ENCODE measurements around the gene TGFA. TPM values are rescaled to one million over a fixed set of nuclear protein-coding genes. Genes with fewer than 3 reads are reported as not detected.

TGFA gene
- total RNA-seq, 2 experiments from 2014 or later, result not detected

DNA sequence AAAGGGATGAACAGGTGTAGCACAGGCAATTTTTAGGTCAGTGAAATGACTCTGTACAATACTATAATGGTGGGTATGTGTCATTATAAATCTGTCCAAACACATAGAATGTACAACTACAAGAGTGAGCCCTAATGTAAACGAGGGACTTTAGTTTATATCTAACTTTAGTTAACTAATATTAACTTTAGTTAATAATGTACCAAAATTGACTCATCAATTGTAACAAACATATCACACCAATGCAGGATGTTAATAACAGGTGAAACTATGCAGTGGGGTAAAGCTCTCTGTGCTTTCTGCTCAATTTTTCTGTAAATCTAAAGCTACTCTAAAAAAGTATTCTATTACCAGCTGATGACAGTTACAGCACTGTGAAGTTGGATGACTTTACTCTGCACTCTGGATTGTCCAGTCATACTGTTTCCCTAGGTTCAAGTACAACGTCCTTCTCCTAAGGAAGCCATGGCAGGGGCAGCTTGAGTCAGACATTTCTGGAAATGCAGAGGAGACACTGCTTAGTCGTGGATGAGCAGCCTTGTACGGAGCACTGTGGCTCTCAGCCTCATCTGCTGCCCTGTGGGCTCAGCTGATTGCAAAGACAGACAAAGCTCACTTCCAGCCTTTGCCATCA, 26.1 kb downstream of the TGFA start:
- H3K27ac Mint-ChIP-seq, result no peak overlapping the region
- peaks cover 6% of the 10 kb centered on the region for H3K27me3 Mint-ChIP-seq
- CTCF ChIA-PET, result interaction anchor here (1.0 kb wide), 1 partner anchor 20 kb away, joined by 3 read pairs; no protein-coding TSS in a partner anchor
- H3K4me3 Mint-ChIP-seq, result no peak overlapping the region
- no peaks in the 10 kb centered on the region for H3K9me3 Mint-ChIP-seq (ENCODE audit: low read depth)
- DNase-seq, result no peak
- no peaks in the 10 kb centered on the region for H3K36me3 Mint-ChIP-seq
- ATAC-seq, result no peak
- peaks cover 15% of the 10 kb centered on the region for H3K4me1 Mint-ChIP-seq

DNA sequence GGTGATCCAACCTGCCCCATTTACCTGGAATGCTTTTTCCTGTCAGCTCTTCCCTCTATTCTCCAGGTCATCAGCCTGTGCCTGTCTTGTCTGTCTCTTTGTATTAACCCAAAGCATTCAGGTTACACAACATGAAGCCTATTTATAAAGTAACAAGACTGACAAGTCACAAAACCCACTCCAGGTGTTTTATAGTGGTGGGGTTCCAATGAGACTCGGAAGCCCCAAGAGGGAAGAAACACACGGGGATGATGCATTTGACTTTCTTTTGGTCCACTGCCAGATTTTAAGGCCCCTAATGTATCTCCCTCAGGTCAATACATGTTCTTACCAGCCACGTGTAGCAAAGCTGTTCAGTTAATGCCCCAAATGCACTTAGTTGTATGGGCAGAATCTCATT, 27.5 kb downstream of the TGFA start:
- ATAC-seq (no peak), DNase-seq (no peak)
- H3K4me1 Mint-ChIP-seq, result peaks cover 13% of the 10 kb centered on the region
- H3K9me3 Mint-ChIP-seq (ENCODE audit: low read depth), result no peaks in the 10 kb centered on the region
- no peak overlapping the region for H3K27ac Mint-ChIP-seq
- peaks cover 6% of the 10 kb centered on the region for H3K27me3 Mint-ChIP-seq
- H3K4me3 Mint-ChIP-seq, result no peak overlapping the region
- no peaks in the 10 kb centered on the region for H3K36me3 Mint-ChIP-seq
- CTCF ChIA-PET, result no interaction called here

DNA sequence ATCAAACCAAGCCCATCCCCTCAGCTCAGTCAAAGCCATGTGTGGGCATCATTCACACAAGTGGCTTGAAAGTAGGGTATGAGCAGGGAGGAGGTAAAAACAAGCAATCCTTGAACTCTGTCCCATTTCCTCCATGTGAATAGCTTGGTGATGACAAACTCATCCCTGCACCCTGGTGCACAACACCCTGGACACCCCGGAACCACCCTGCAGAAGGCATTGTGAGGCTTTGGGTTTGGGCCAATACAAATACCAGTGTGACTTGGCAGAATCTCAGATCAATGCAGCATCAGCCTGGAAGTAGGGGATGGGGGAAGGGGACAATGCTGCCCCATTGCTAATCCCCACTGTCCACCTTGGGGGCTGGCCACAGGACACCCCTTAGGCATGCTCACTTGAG, 28.6 kb downstream of the TGFA start:
- H3K27ac Mint-ChIP-seq, result no peak overlapping the region
- H3K27me3 Mint-ChIP-seq, result peaks cover 6% of the 10 kb centered on the region
- CTCF ChIA-PET, result interaction anchor here (1.2 to 1.4 kb wide), 2 partner anchors 8 to 11 kb away, joined by 3 read pairs; no protein-coding TSS in a partner anchor
- H3K36me3 Mint-ChIP-seq, result no peaks in the 10 kb centered on the region
- peaks cover 13% of the 10 kb centered on the region for H3K4me1 Mint-ChIP-seq
- DNase-seq (no peak), ATAC-seq (no peak)
- no peaks in the 10 kb centered on the region for H3K9me3 Mint-ChIP-seq (ENCODE audit: low read depth)
- H3K4me3 Mint-ChIP-seq, result no peak overlapping the region

DNA sequence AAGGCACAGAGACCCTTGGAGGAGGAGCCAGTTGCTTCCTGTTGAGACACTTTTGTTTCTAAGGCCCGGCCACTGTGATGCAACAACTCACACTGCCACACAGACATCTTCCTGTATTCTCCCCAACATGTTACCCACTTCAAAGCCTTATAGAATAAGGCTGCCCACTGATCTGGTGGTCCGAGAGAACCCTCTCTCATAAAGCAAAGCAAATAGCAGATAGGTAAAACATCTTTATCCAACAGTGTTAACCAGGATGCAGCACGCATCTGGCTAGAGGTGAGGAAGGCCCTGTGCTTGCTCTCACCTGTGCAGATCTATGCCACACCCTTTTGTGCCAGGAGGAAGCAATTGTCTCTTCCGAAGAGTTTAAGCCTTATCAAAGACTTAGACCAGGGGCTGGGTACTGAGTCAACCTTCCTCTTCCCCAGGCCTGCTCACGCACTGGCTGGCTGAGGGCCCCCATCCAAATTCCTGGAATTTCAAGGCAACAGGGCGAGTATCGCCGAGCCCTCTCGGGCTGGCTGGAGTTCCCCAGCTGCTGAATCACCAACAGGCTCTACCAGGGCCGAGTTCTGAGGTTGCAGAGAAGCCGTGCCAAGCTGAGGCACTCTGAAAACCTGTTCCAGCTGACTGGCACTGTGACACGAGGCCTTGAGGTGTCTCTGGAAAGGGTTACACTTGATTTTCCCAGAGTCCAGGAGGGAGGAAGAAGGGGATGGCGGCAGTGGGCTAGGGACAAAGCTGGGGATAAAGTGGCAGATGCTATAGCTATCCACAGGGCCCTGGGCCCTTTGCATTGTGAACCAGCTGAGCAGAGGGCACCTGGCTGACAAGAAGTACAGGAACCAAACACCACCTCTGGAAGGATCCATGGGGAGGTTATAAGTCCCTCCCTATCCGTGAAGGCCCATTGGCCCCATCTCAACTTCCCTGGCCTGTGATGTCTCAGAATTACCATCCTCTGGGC, 29.3 kb downstream of the TGFA start:
- CTCF ChIA-PET, result interaction anchor here (1.2 to 1.4 kb wide), 2 partner anchors 9 to 10 kb away, joined by 3 read pairs; no protein-coding TSS in a partner anchor
- H3K27me3 Mint-ChIP-seq, result peaks cover 4% of the 10 kb centered on the region
- H3K4me1 Mint-ChIP-seq, result peaks cover 13% of the 10 kb centered on the region
- peak; percentile 46 for DNase-seq
- peak; percentile 60 for ATAC-seq
- H3K36me3 Mint-ChIP-seq, result no peaks in the 10 kb centered on the region
- peak overlapping the region; percentile 30 for H3K27ac Mint-ChIP-seq
- no peaks in the 10 kb centered on the region for H3K9me3 Mint-ChIP-seq (ENCODE audit: low read depth)
- no peak overlapping the region for H3K4me3 Mint-ChIP-seq

DNA sequence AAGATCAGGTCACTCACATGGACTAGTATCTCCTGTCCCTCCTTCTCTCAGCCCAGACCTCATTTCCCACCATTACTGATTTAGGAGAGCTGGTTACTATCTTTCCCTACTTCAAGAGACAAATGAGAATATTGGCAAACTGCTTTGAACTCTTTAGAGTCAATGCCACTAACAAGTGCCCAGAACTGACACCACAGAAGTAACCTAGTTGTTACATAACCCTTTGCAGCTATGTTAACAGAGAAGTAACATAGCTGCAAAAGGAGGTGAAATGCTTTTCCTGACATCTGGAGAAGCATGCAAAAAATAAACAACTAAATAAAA, 30.0 kb downstream of the TGFA start:
- Mint-ChIP-seq H3K4me1 (peaks cover 13% of the 10 kb centered on the region), H3K27ac (peak overlapping the region; percentile 52), H3K4me3 (no peak overlapping the region), H3K27me3 (peaks cover 3% of the 10 kb centered on the region), H3K36me3 (no peaks in the 10 kb centered on the region), H3K9me3 (ENCODE audit: low read depth) (no peaks in the 10 kb centered on the region)
- CTCF ChIA-PET, result no interaction called here
- ATAC-seq, result no peak
- no peak for DNase-seq

DNA sequence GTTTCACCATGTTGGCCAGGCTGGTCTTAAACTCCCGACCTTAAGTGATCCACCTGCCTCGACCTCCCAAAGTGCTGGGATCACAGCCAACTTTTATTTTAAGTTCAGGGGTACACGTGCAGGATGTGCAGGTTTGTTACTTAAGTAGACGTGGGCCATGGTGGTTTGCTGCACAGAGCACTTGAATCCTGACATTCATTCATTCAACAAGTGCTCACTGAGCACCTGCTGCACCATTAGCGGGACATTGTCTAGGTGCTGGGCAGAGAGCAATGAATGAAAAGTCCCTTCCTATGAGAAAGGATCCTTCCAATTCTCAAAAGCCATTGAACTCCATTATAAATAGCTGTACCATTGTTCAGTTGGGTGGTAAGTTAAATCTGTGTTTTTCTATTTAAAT, 31.0 kb downstream of the TGFA start:
- DNase-seq (no peak), ATAC-seq (no peak)
- Mint-ChIP-seq H3K27ac (no peak overlapping the region), H3K9me3 (ENCODE audit: low read depth) (no peaks in the 10 kb centered on the region), H3K4me1 (peaks cover 13% of the 10 kb centered on the region), H3K4me3 (no peak overlapping the region), H3K36me3 (no peaks in the 10 kb centered on the region), H3K27me3 (peaks cover 3% of the 10 kb centered on the region)
- CTCF ChIA-PET, result no interaction called here

DNA sequence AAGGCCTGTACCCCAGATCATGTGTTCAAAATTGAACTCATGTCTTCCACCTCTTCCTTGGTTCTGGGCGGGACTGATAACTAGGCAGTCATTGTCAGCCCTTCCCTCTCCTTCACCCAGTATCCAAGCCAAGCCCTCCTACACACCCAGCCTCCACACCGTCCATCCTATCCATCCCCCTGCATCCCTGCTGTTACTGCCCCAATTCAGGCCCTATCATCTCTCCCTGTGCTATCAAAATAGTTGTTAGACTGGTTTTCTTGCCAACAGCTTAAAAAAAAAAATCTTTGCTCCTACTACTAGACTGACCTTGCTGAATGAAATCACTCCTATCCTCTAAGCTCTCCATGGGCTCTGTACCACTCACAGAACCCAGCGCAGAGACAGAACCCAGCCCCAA, 32.8 kb downstream of the TGFA start:
- CTCF ChIA-PET, result no interaction called here
- no peak for ATAC-seq
- Mint-ChIP-seq H3K4me1 (peaks cover 22% of the 10 kb centered on the region), H3K27me3 (no peaks in the 10 kb centered on the region), H3K9me3 (ENCODE audit: low read depth) (no peaks in the 10 kb centered on the region), H3K36me3 (no peaks in the 10 kb centered on the region), H3K4me3 (no peak overlapping the region), H3K27ac (no peak overlapping the region)
- DNase-seq, result no peak

DNA sequence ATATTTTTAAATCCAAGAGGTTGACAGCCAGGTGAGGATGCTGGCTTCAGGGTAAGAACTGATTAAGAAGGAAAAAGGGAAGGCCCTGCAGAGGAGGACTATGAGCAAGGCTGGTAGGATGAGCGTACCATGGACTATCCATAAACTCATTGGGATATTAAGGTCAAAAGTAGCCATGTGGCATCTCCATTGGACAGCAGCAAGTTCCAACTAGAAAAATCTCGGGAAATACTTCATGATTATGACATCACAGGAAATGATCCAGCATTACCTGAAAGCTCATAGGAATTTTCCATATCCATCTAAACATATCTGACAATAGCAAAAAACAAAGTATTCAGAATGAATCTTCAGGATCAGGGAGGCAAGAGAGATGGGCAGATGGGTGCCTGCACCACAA, 34.2 kb downstream of the TGFA start:
- CTCF ChIA-PET, result no interaction called here
- H3K27ac Mint-ChIP-seq, result no peak overlapping the region
- ATAC-seq, result no peak

DNA sequence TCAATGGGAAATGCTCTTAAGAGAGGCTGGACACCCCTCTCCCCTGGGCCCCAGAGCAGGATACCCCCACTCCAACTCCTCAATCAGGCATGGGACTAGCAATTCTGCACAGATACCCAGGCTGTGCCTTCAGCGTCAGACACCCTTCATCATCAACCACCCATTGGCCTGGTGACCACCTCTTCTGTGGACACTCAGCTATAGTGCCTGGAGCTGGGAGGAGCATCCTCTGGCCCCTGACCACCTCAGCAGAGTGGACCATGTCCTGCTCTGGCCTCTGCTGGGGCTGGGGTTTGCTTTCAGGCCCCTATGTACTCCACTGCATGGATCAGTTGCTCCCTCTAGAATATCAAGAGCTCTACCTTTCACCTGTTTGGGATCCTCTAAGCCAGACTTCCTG, 35.1 kb downstream of the TGFA start:
- DNase-seq (no peak), ATAC-seq (no peak)
- no peaks in the 10 kb centered on the region for H3K27me3 Mint-ChIP-seq
- peaks cover 13% of the 10 kb centered on the region for H3K4me1 Mint-ChIP-seq
- no peak overlapping the region for H3K27ac Mint-ChIP-seq
- CTCF ChIA-PET, result no interaction called here
- no peaks in the 10 kb centered on the region for H3K36me3 Mint-ChIP-seq
- no peaks in the 10 kb centered on the region for H3K9me3 Mint-ChIP-seq (ENCODE audit: low read depth)
- no peak overlapping the region for H3K4me3 Mint-ChIP-seq

More for the DNA sequence above, 34.2 kb downstream of the TGFA start:
- H3K36me3 Mint-ChIP-seq, result no peaks in the 10 kb centered on the region
- no peak overlapping the region for H3K4me3 Mint-ChIP-seq
- H3K9me3 Mint-ChIP-seq (ENCODE audit: low read depth), result no peaks in the 10 kb centered on the region
- H3K4me1 Mint-ChIP-seq, result peaks cover 22% of the 10 kb centered on the region
- no peak for DNase-seq
- no peaks in the 10 kb centered on the region for H3K27me3 Mint-ChIP-seq

DNA sequence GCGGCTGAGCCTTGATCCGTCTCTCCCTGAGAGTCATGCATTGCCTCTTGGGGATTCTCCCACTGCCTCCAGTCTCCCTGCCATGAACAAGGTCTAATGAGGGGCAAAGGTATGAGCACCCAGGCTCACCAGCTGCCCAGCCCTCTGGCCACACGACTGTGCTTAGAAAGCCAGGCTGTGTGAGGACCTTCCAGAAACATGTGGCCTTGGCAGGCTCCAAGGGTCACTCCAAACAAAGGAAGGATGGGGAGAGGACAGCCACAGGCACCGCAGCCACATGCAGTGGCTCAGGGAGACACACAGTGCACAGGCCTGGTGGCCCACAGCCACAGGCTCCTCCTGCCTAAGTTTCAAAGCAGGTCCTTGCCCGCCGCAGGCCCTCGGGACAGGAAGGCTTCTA, 35.8 kb downstream of the TGFA start:
- peaks cover 10% of the 10 kb centered on the region for H3K4me1 Mint-ChIP-seq
- no peak overlapping the region for H3K4me3 Mint-ChIP-seq
- no peak for DNase-seq
- no peaks in the 10 kb centered on the region for H3K9me3 Mint-ChIP-seq (ENCODE audit: low read depth)
- CTCF ChIA-PET, result no interaction called here
- no peak for ATAC-seq
- H3K27me3 Mint-ChIP-seq, result no peaks in the 10 kb centered on the region
- no peak overlapping the region for H3K27ac Mint-ChIP-seq
- H3K36me3 Mint-ChIP-seq, result no peaks in the 10 kb centered on the region

DNA sequence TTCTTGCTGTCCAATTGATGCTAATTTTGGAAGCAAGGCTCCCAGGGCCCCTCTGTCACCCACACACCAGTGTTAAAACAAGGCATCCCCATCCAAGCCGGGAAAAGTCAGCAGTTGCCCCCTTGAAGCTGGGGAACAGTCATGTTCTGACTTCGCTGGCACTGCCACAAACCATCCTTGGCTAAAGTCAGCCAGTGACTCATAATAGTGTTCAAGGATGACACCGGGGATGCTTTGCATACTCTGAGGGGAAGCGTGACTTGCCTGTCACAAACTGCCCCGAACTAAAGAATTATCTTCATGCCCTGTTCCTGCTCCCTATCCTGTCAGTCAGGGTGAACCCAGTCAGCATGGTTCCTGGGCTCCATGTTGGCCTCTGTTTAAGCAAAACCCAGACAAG, 37.0 kb downstream of the TGFA start:
- peak; percentile 48 for DNase-seq
- Mint-ChIP-seq H3K36me3 (no peaks in the 10 kb centered on the region), H3K9me3 (ENCODE audit: low read depth) (no peaks in the 10 kb centered on the region), H3K27me3 (no peaks in the 10 kb centered on the region), H3K4me3 (no peak overlapping the region), H3K4me1 (peaks cover 10% of the 10 kb centered on the region), H3K27ac (no peak overlapping the region)
- CTCF ChIA-PET, result no interaction called here
- peak; percentile 53 for ATAC-seq

DNA sequence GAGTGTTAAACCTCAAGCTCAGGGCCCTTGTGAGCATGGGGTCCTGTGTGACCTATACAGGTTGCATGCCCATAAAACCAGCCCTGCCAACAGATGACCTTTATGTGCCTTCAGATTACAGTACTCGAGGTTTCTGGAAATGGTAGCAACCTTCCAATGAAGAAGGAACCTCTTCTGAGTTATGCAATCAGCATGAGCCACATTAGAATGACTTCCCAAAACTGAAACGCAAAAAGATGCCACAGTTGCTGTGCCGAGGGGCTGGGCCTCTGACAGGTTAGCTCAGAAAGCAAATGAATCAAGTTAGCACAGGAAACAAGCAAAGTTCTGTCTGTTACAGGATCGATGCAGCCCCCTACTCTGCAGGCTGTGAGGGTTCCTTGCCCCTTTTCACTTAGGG, 37.7 kb downstream of the TGFA start:
- no peaks in the 10 kb centered on the region for H3K36me3 Mint-ChIP-seq
- DNase-seq (no peak), ATAC-seq (no peak)
- H3K9me3 Mint-ChIP-seq (ENCODE audit: low read depth), result no peaks in the 10 kb centered on the region
- no peaks in the 10 kb centered on the region for H3K27me3 Mint-ChIP-seq
- CTCF ChIA-PET, result no interaction called here
- peaks cover 10% of the 10 kb centered on the region for H3K4me1 Mint-ChIP-seq
- H3K4me3 Mint-ChIP-seq, result no peak overlapping the region
- no peak overlapping the region for H3K27ac Mint-ChIP-seq

DNA sequence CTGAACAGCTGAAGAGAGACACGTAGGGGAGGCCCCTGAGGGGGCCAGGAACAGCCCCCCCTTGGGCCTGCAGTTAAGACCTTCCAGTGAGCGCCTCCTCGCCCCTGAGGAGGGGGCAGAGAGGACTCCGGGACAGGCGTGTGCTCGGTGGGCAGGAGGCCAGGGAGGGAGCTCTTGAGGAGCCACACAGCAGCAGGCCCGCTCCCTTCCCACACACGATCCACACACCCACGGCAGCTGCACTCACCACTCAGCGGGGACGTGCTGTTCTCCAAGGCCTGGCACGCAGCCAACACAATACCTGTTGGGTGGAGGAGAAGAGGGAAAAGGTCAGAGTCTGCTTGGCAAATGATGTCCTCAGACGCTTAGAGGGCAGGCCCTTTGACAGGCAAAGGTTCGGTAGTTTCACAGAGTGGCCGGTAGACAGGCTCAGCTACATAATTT, 39.0 kb downstream of the TGFA start:
- ATAC-seq (no peak), DNase-seq (no peak)
- H3K9me3 Mint-ChIP-seq (ENCODE audit: low read depth), result no peaks in the 10 kb centered on the region
- CTCF ChIA-PET, result interaction anchor here (0.7 kb wide), 1 partner anchor 10 kb away, joined by 3 read pairs; no protein-coding TSS in a partner anchor
- H3K4me3 Mint-ChIP-seq, result no peak overlapping the region
- no peaks in the 10 kb centered on the region for H3K27me3 Mint-ChIP-seq
- H3K36me3 Mint-ChIP-seq, result no peaks in the 10 kb centered on the region
- peaks cover 10% of the 10 kb centered on the region for H3K4me1 Mint-ChIP-seq
- H3K27ac Mint-ChIP-seq, result no peak overlapping the region

DNA sequence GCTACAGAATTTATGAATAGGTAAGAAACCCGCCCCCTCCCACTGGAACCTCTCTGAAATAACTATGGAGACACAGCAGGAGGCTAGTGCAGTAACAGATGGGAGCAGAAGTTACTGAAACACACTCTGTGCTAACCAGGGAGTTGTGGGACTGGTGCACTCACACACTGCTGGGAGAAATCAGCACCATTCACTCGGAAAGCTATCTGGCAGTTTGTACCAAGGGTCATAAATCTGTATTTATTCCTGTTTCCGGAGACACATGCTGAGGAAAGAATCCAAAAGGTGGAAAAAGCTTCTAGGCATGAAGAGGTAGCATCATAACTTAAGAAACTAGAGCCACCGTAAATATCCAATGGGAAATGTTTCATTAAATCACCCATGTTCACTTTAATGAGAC, 39.9 kb downstream of the TGFA start:
- H3K9me3 Mint-ChIP-seq (ENCODE audit: low read depth), result no peaks in the 10 kb centered on the region

More for the DNA sequence above, 39.9 kb downstream of the TGFA start:
- CTCF ChIA-PET, result no interaction called here
- no peak overlapping the region for H3K27ac Mint-ChIP-seq
- ATAC-seq, result no peak
- H3K4me1 Mint-ChIP-seq, result peaks cover 10% of the 10 kb centered on the region
- DNase-seq, result no peak
- no peaks in the 10 kb centered on the region for H3K36me3 Mint-ChIP-seq
- no peaks in the 10 kb centered on the region for H3K27me3 Mint-ChIP-seq
- H3K4me3 Mint-ChIP-seq, result no peak overlapping the region
